ENCODE results near the gene SLC25A4.

DNA sequence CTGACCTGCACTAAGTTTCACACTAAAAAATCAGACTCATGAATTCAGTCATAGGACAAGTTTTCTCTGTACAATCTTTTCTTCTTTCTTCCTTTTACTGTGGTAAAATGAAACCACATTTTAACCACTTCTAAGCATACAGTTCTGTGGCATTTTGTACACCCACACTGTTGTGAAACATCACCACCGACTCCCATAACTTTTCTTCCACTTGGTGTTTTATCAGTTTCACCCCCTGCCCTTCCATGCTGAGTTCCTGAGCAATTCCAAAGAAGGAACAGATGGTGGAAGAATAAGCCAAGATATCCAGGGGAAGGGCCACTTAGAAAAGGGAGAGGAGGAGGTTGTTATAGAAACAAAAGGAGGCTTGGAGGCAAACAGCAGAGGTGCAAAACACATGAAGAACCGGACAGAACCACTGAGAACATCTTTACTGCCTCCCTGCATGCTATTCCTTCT lies 22.6 kb downstream of the SLC25A4 start:
- TF ChIP-seq ZNF12 (CRISPR knock-in tag; IDR thresholded peaks at IDR 0.05) (no peak), NFATC3 (CRISPR knock-in tag; IDR thresholded peaks at IDR 0.05) (no peak), ZC3H13 (CRISPR knock-in tag; IDR thresholded peaks at IDR 0.05) (no peak), SP1 (IDR thresholded peaks at IDR 0.05) (no peak), SP1 (CRISPR knock-in tag; IDR thresholded peaks at IDR 0.05) (no peak), ZNF589 (CRISPR knock-in tag; conservative IDR thresholded peaks at IDR 0.05) (no peak), RFX1 (IDR thresholded peaks at IDR 0.05) (no peak)
- TF ChIP-seq, protein P1, sequence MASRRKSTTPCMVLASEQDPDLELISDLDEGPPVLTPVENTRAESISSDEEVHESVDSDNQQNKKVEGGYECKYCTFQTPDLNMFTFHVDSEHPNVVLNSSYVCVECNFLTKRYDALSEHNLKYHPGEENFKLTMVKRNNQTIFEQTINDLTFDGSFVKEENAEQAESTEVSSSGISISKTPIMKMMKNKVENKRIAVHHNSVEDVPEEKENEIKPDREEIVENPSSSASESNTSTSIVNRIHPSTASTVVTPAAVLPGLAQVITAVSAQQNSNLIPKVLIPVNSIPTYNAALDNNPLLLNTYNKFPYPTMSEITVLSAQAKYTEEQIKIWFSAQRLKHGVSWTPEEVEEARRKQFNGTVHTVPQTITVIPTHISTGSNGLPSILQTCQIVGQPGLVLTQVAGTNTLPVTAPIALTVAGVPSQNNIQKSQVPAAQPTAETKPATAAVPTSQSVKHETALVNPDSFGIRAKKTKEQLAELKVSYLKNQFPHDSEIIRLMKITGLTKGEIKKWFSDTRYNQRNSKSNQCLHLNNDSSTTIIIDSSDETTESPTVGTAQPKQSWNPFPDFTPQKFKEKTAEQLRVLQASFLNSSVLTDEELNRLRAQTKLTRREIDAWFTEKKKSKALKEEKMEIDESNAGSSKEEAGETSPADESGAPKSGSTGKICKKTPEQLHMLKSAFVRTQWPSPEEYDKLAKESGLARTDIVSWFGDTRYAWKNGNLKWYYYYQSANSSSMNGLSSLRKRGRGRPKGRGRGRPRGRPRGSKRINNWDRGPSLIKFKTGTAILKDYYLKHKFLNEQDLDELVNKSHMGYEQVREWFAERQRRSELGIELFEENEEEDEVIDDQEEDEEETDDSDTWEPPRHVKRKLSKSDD (CRISPR knock-in tag; IDR thresholded peaks at IDR 0.05; ENCODE audit: low read depth) = no peak
